ENCODE results near the gene ARHGEF4. TPM values are rescaled to one million over a fixed set of nuclear protein-coding genes. Genes with fewer than 3 reads are reported as not detected.

ARHGEF4 gene
- total RNA-seq, 1 experiment from 2014 or later: 5.9 TPM

DNA sequence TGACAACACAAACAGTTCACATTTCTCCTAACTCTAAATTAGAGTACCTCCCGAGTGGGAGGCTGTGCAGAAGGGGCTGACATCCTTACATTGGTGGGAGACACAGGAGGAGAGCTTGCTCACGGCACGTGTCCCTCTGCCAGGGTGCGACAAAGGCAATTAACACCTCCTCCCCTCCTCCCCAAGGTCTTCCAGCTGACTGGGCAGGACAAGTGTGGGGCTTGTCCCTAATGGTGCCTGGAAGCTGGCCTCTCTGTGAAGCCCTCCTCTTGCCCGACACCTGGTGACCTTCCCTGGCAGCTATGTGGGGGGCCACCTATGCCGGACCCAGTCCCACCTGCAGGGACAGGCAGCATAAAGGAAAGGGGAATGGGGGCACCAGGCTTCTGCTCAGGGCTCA lies 199.6 kb downstream of the ARHGEF4 start:
- DNase-seq (ENCODE audit: low read depth): no peak
- in situ Hi-C loops (cut with HindIII; ENCODE audit: low pct_unique_long_range_greater_than_20kb, low sequenced_read_pairs): no loop called here

- DNase-seq (ENCODE audit: low read depth): no peak
- in situ Hi-C loops (cut with HindIII; ENCODE audit: low pct_unique_long_range_greater_than_20kb, low sequenced_read_pairs): no loop called here
These were observed 200.1 kb downstream of the ARHGEF4 start for GRCh38 chr2:131036696-131037397.

DNA sequence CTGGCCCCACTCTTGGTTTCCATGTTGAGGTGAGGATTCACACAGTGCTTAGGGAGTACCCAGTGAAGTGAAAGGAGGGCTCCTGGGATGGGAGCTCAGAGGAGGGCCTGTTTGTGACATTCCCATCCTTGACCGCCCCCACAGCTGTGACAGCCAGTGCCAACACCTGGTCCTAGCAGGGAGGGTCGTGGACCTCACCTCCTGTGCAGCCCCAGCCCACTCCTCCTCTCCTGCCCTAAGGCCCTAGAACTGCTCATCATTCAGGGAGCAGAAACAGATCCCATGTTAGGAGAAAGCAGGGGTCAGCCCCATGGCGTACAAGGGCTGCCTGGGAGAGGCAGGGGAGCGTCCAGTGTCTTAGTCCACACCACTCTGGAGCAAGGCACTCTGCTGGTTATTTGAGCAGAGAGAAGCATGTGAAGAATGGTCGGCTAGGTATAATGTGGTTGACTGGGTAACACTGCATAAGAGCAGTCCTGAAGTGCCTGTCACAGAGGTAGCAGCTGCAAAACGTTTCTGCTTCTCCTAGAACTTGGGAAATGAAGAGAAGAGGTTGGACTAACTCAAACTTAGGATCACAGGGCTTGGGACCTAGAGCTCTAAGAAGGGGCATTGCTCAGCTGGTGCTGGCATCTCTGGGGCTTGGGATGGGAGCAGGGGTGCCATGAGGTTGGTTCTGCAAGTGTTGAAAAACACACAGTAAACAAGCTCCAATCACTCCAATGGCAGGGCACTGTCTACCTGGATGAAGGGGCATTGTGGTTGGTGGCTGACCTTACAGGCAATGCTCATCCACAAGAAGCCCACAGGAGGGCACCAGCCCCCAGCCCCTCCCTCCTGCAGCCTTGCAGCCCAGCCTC lies 200.9 kb downstream of the ARHGEF4 start:
- in situ Hi-C loops (cut with HindIII; ENCODE audit: low pct_unique_long_range_greater_than_20kb, low sequenced_read_pairs): no loop called here
- DNase-seq (ENCODE audit: low read depth): no peak

DNA sequence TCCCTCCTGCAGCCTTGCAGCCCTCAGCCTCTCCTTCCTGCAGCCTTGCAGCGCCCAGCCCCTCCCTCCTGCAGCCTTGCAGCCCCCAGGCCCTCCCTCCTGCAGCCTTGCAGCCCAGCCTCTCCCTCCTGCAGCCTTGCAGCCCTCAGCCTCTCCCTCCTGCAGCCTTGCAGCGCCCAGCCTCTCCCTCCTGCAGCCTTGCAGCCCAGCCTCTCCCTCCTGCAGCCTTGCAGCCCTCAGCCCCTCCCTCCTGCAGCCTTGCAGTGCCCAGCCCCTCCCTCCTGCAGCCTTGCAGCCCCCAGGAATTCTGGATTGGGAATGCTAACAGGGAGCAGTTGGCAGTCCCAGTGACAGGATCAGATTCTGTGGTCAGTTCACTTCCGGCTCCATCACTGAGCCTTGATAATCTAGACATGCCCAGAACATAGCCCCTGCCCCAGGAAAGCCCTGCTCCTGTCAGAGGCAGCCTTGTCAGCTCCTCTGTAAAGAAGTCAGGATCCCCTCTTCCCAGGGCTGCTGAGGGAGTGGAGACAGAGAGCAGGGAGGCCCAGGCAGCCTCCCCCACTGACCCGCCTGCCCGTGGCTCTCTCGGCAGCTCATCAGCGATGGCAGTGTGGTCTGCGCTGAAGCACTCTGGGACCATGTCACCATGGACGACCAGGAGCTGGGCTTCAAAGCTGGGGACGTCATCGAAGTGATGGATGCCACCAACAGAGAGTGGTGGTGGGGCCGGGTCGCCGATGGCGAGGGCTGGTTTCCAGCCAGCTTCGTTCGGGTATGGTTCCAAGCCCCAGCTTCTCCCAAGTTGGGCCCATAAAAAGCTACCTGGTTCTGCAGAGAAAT lies 201.8 kb downstream of the ARHGEF4 start:
- in situ Hi-C loops (cut with HindIII; ENCODE audit: low pct_unique_long_range_greater_than_20kb, low sequenced_read_pairs): no loop called here
- DNase-seq (ENCODE audit: low read depth): no peak

- in situ Hi-C loops (cut with HindIII; ENCODE audit: low pct_unique_long_range_greater_than_20kb, low sequenced_read_pairs): no loop called here
- no peak for DNase-seq (ENCODE audit: low read depth)
These were observed 202.4 kb downstream of the ARHGEF4 start for GRCh38 chr2:131039101-131039440.

- in situ Hi-C loops (cut with HindIII; ENCODE audit: low pct_unique_long_range_greater_than_20kb, low sequenced_read_pairs): no loop called here
- DNase-seq (ENCODE audit: low read depth): no peak
These were observed 202.8 kb downstream of the ARHGEF4 start for GRCh38 chr2:131039535-131039907.

DNA sequence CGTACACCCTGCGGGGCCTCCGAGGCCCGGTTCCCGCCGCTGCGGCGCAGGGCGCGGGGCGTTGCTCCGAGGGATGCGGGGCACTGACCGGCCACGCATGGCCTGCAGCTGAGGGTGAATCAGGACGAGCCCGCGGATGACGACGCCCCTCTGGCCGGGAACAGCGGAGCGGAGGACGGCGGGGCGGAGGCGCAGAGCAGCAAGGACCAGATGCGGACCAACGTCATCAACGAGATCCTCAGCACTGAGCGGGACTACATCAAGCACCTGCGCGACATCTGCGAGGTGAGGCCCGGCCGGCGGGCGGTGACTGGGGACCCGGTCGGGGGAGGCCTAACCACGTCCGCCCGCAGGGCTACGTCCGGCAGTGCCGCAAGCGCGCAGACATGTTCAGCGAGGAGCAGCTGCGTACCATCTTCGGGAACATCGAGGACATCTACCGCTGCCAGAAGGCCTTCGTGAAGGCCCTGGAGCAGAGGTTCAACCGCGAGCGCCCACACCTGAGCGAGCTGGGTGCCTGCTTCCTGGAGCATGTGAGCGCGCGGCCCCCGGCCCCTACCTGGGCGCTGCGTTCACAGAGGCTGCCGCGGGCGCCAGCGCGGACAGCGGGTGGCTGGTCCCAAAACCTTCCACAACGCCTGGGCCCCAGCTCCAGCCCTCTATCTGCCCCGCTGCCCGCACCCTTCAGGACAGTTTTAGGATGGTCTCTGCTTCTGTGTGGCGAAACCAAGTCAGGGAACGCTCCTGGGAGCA lies 203.4 kb downstream of the ARHGEF4 start:
- DNase-seq (ENCODE audit: low read depth): no peak
- in situ Hi-C loops (cut with HindIII; ENCODE audit: low pct_unique_long_range_greater_than_20kb, low sequenced_read_pairs): no loop called here

DNA sequence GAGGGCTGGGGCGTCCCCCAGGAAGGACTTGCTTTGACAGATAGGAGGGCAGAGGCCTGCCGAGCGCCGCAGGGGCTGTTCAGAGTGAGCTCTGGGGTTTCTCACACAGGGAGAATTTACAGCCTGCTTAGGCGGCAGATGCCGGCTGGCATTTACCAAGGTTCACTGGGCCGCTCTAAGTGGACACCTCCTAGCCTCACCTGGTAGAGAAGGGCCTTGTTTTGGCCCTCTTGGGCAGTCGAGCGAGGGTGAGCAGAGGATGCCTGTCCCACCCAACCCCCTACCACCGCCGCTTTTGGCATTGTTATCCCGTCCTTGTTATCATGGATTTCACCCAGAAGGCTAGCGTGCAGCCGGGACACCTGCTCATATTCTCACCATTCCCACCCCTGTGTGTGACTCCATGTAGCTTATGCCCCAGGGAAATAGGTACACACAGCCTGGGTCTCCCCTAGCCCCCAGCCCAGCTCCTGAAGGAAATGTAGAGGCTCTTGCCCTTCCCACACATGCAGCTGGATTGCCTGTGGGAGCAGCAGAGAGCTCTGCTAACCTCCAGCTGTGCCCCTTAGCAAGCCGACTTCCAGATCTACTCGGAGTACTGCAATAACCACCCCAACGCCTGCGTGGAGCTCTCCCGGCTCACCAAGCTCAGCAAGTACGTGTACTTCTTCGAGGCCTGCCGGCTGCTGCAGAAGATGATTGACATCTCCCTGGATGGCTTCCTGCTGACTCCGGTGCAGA lies 204.1 kb downstream of the ARHGEF4 start:
- in situ Hi-C loops (cut with HindIII; ENCODE audit: low pct_unique_long_range_greater_than_20kb, low sequenced_read_pairs): no loop called here
- no peak for DNase-seq (ENCODE audit: low read depth)

DNA sequence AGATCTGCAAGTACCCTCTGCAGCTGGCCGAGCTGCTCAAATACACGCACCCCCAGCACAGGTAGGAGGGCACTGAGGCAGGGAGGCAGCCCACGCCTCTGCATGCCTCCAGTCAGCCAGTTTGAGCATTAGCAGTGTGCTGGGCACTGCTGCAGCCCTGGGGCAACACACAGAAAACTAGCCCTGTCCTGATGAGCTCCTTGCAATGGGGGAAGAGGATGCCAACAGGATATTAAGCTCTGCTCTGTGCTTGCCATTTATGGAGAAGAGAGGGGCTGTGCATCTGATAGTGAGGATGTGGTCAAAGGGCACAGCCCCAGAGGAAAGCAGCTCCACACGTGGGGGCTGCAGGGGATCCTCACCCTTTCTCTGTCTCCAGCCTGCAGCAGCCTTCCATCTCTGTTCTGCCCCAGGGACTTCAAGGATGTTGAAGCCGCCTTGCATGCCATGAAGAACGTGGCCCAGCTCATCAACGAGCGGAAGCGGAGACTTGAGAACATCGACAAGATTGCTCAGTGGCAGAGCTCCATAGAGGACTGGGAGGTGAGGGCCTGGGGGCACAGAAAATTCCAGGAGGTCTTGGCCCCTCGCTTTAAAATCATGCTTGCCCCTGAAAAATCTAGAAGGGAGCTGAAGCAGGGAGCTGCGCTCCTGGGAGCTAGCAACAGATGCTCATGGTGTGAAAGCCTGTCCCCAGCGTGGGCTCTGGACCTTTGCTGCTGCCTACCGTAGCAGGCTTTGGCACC lies 204.9 kb downstream of the ARHGEF4 start:
- in situ Hi-C loops (cut with HindIII; ENCODE audit: low pct_unique_long_range_greater_than_20kb, low sequenced_read_pairs): no loop called here
- DNase-seq (ENCODE audit: low read depth): no peak

- DNase-seq (ENCODE audit: low read depth): no peak
- in situ Hi-C loops (cut with HindIII; ENCODE audit: low pct_unique_long_range_greater_than_20kb, low sequenced_read_pairs): no loop called here
These were observed 205.5 kb downstream of the ARHGEF4 start for GRCh38 chr2:131042148-131042775.

- DNase-seq (ENCODE audit: low read depth): no peak
- in situ Hi-C loops (cut with HindIII; ENCODE audit: low pct_unique_long_range_greater_than_20kb, low sequenced_read_pairs): no loop called here
These were observed 206.7 kb downstream of the ARHGEF4 start for GRCh38 chr2:131043199-131044074.

GRCh38 chr2:131044075-131044756 lies 207.5 kb downstream of the ARHGEF4 start:
- in situ Hi-C loops (cut with HindIII; ENCODE audit: low pct_unique_long_range_greater_than_20kb, low sequenced_read_pairs): no loop called here
- no peak for DNase-seq (ENCODE audit: low read depth)

DNA sequence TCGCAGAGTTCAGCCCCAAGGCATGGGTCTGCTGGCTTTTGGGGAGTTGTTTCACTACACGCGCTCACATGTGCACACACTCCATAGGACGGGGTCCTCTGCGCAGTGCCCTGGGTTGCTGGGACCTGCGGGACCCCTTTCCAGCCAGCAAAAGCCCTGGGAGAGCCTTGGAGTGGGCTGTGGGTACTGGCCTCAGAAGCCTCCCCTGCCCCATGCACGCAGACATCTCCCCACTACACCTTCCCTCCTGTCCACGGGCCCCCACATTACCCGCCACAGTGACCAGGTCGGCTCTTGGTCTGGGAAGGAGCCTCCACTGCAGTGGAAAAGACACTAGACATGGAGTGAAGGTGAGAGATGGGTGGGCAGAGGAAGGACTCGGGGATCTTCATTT lies 208.0 kb downstream of the ARHGEF4 start:
- in situ Hi-C loops (cut with HindIII; ENCODE audit: low pct_unique_long_range_greater_than_20kb, low sequenced_read_pairs): no loop called here
- DNase-seq (ENCODE audit: low read depth): no peak

- DNase-seq (ENCODE audit: low read depth): no peak
- in situ Hi-C loops (cut with HindIII; ENCODE audit: low pct_unique_long_range_greater_than_20kb, low sequenced_read_pairs): no loop called here
These were observed 208.7 kb downstream of the ARHGEF4 start for GRCh38 chr2:131045286-131046027.
